SK-N-SH treated with all-trans-retinoic acid at 6 μM for 48 hours (cell line): ENCODE results near the gene NAALAD2.

Source experiments
- ATAC-seq: fragments of 200-7000 bp; cut with Tn5 transposase; 3 replicates; pipeline ENCODE4 v1.9.1; 2020; ENCODE audit warnings: mild to moderate bottlenecking, moderate library complexity
- ARNTL ChIP-seq: fragments of 450-650 bp; formaldehyde crosslinking; IDR thresholded peaks from 2 replicates; pipeline ENCODE4 v1.5.0; 2020; ENCODE audit warnings: low read depth, mild to moderate bottlenecking, moderate library complexity, borderline replicate concordance
- BACH2 ChIP-seq: fragments of 250-450 bp; sonication (Bioruptor Pico); IDR thresholded peaks from 2 replicates; pipeline ENCODE4 v1.9.0; 2021; ENCODE audit warnings: mild to moderate bottlenecking, borderline replicate concordance
- CSDC2 ChIP-seq: fragments of 250-450 bp; sonication (Bioruptor Pico); IDR thresholded peaks from 2 replicates; pipeline ENCODE4 v1.5.0; 2020; ENCODE audit warnings: mild to moderate bottlenecking, moderate library complexity
- ESRRG ChIP-seq: fragments of 250-450 bp; sonication (Bioruptor Pico); IDR thresholded peaks from 2 replicates; pipeline ENCODE4 v1.6.1; 2021; ENCODE audit warnings: mild to moderate bottlenecking
- GLIS3 ChIP-seq: fragments of 250-450 bp; sonication (Bioruptor Pico); IDR thresholded peaks from 2 replicates; pipeline ENCODE4 v1.5.0; 2020; ENCODE audit warnings: mild to moderate bottlenecking, moderate library complexity
- ISL1 ChIP-seq: fragments of 250-450 bp; sonication (Bioruptor Pico); IDR thresholded peaks from 2 replicates; pipeline ENCODE4 v2.1.2; 2022; ENCODE audit warnings: mild to moderate bottlenecking, moderate library complexity
- PATZ1 ChIP-seq: fragments of 250-450 bp; sonication (Bioruptor Pico); IDR thresholded peaks from 2 replicates; pipeline ENCODE4 v1.8.0; 2020; ENCODE audit warnings: mild to moderate bottlenecking, moderate library complexity, borderline replicate concordance
- PPARA ChIP-seq: fragments of 250-450 bp; sonication (Bioruptor Pico); IDR thresholded peaks from 2 replicates; pipeline ENCODE4 v1.5.0; 2020; ENCODE audit warnings: mild to moderate bottlenecking, borderline replicate concordance
- RARB ChIP-seq: fragments of 250-450 bp; sonication (Bioruptor Pico); IDR thresholded peaks from 2 replicates; pipeline ENCODE4 v1.8.0; 2021; ENCODE audit warnings: mild to moderate bottlenecking, moderate library complexity
- SNAI2 ChIP-seq: fragments of 250-450 bp; sonication (Bioruptor Pico); IDR thresholded peaks from 2 replicates; pipeline ENCODE4 v1.5.0; 2020; ENCODE audit warnings: mild to moderate bottlenecking, moderate library complexity
- TCF4 ChIP-seq: fragments of 250-450 bp; sonication (Bioruptor Pico); IDR thresholded peaks from 2 replicates; pipeline ENCODE4 v1.8.0; 2021; ENCODE audit warnings: mild to moderate bottlenecking, moderate library complexity, borderline replicate concordance
- TOX ChIP-seq: fragments of 250-450 bp; sonication (Bioruptor Pico); IDR thresholded peaks from 2 replicates; pipeline ENCODE4 v1.8.0; 2021; ENCODE audit warnings: mild to moderate bottlenecking, moderate library complexity, borderline replicate concordance
- ZC3H10 ChIP-seq: fragments of 250-450 bp; sonication (Bioruptor Pico); IDR thresholded peaks from 2 replicates; pipeline ENCODE4 v1.5.1; 2021; ENCODE audit warnings: mild to moderate bottlenecking, moderate library complexity
- ZFP3 ChIP-seq: fragments of 250-450 bp; sonication (Bioruptor Pico); IDR thresholded peaks from 2 replicates; pipeline ENCODE4 v1.5.0; 2020; ENCODE audit warnings: mild to moderate bottlenecking, moderate library complexity
- ZFP30 ChIP-seq: fragments of 450-650 bp; formaldehyde crosslinking; IDR thresholded peaks from 2 replicates; pipeline ENCODE4 v1.5.0; 2022; ENCODE audit warnings: mild to moderate bottlenecking, moderate library complexity
- ZNF565 ChIP-seq: fragments of 450-650 bp; formaldehyde crosslinking; conservative IDR thresholded peaks from 2 replicates; pipeline ENCODE4 v1.5.0; 2020; ENCODE audit warnings: low read depth, mild to moderate bottlenecking, moderate library complexity
- ZNF70 ChIP-seq: fragments of 450-650 bp; formaldehyde crosslinking; IDR thresholded peaks from 2 replicates; pipeline ENCODE4 v1.5.0; 2020; ENCODE audit warnings: mild to moderate bottlenecking, moderate library complexity
- ZNF8 ChIP-seq: fragments of 450-650 bp; formaldehyde crosslinking; IDR thresholded peaks from 2 replicates; pipeline ENCODE4 v1.5.0; 2020; ENCODE audit warnings: mild to moderate bottlenecking, moderate library complexity
- TF ChIP-seq, protein P1 (sequence below): fragments of 250-450 bp; sonication (Bioruptor Pico); IDR thresholded peaks from 2 replicates; pipeline ENCODE4 v1.5.1; 2020; ENCODE audit warnings: low read depth, mild to moderate bottlenecking, moderate library complexity
- TF ChIP-seq, protein P2 (sequence below): fragments of 250-450 bp; sonication (Bioruptor Pico); IDR thresholded peaks from 2 replicates; pipeline ENCODE4 v1.5.0; 2020; ENCODE audit warnings: mild to moderate bottlenecking, moderate library complexity
- TF ChIP-seq, protein P3 (sequence below): fragments of 250-450 bp; sonication (Bioruptor Pico); IDR thresholded peaks from 2 replicates; pipeline ENCODE4 v1.5.1; 2021; ENCODE audit warnings: mild to moderate bottlenecking, moderate library complexity

Gene NAALAD2

DNA sequence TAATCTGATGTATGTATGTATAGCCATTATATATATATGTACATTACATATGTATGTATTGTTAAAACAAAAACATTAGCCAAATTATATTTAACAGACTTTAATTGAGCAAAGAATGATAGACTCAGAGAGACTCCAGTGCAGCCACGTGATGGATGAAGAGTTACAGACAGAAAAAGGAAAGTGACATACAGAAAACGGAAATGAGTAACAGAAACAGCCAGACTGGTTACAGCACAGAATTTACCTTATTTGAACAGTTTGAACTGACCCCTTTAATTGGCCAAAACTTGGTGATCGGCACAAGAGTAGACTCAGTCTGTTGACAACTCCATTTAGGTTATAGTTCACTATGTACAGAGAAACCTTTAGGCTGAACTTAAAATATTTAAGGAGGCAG lies 53.4 kb downstream of the NAALAD2 start (continued):
- TF ChIP-seq, protein P1, sequence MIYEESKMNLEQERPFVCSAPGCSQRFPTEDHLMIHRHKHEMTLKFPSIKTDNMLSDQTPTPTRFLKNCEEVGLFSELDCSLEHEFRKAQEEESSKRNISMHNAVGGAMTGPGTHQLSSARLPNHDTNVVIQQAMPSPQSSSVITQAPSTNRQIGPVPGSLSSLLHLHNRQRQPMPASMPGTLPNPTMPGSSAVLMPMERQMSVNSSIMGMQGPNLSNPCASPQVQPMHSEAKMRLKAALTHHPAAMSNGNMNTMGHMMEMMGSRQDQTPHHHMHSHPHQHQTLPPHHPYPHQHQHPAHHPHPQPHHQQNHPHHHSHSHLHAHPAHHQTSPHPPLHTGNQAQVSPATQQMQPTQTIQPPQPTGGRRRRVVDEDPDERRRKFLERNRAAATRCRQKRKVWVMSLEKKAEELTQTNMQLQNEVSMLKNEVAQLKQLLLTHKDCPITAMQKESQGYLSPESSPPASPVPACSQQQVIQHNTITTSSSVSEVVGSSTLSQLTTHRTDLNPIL = no peak
- TF ChIP-seq ZNF565 (CRISPR knock-in tag) = no peak
- TF ChIP-seq ARNTL (CRISPR knock-in tag) = no peak
- no peak for TF ChIP-seq ZFP30 (CRISPR knock-in tag)
- TF ChIP-seq ZNF8 (CRISPR knock-in tag) = no peak
- TF ChIP-seq ZNF70 (CRISPR knock-in tag) = no peak
- TF ChIP-seq ZFP3 (CRISPR knock-in tag) = no peak
- TF ChIP-seq TOX (CRISPR knock-in tag) = no peak
- TF ChIP-seq ESRRG = no peak
- TF ChIP-seq PATZ1 (CRISPR knock-in tag) = no peak
- no peak for TF ChIP-seq GLIS3
- TF ChIP-seq PPARA (CRISPR knock-in tag) = no peak
- TF ChIP-seq ISL1 (CRISPR knock-in tag) = no peak
- no peak for TF ChIP-seq SNAI2
- TF ChIP-seq, all 23 proteins: peak for 0

DNA sequence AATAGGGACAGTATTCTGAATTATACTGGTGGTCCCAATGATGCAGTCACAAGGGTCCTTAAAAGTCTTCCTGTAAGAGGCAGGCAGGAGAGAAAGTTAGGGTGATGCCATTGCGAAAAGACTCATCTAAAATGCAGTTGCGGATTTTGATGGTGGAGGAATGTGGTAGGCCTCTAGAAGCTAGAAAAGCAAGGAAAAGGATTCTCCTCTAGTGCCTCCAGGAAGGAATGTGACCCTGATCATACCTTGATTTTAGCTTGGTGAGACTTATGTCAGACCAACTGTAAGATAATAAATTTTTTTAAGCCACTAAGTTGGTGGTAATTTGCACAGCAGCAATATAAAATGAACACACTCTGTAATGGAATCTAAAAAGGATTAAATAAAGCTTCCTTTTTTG lies 54.5 kb downstream of the NAALAD2 start:
- no peak for TF ChIP-seq ESRRG
- no peak for TF ChIP-seq TOX (CRISPR knock-in tag)
- TF ChIP-seq, protein P2, sequence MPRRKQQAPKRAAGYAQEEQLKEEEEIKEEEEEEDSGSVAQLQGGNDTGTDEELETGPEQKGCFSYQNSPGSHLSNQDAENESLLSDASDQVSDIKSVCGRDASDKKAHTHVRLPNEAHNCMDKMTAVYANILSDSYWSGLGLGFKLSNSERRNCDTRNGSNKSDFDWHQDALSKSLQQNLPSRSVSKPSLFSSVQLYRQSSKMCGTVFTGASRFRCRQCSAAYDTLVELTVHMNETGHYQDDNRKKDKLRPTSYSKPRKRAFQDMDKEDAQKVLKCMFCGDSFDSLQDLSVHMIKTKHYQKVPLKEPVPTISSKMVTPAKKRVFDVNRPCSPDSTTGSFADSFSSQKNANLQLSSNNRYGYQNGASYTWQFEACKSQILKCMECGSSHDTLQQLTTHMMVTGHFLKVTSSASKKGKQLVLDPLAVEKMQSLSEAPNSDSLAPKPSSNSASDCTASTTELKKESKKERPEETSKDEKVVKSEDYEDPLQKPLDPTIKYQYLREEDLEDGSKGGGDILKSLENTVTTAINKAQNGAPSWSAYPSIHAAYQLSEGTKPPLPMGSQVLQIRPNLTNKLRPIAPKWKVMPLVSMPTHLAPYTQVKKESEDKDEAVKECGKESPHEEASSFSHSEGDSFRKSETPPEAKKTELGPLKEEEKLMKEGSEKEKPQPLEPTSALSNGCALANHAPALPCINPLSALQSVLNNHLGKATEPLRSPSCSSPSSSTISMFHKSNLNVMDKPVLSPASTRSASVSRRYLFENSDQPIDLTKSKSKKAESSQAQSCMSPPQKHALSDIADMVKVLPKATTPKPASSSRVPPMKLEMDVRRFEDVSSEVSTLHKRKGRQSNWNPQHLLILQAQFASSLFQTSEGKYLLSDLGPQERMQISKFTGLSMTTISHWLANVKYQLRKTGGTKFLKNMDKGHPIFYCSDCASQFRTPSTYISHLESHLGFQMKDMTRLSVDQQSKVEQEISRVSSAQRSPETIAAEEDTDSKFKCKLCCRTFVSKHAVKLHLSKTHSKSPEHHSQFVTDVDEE (CRISPR knock-in tag) = no peak
- no peak for TF ChIP-seq CSDC2
- no peak for ATAC-seq

DNA sequence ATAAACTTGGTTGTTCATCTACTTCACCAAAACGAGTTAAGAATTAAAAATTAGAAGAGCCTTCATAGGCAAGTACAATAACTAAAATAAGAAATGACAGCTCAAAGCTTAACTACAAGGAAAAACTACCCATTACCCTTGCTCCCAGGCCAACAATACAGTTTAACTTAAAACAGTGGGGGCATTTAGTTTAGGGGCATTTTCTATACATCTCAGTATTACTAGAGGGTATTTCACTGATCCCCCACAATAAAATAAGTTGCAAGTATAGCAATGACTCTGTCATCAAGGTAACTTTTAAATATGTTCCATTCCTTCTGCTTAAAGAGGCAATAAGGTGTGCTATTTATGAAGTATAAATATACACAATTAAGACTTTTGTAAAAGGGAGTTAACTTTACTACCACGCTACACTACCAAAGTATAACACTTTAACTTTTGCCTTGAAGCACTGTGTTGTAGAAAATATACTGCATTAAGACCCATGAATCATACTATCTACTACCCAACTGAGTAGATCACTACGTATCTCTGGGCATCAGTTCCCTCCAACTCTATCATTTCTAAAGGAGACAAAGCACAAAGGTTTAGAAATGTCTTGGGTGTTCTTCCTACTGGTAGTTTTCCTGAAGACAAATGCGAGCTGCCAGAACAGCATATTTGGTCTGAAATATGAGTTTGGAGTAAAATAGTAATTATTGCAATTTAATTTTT lies 58.6 kb downstream of the NAALAD2 start:
- TF ChIP-seq BACH2 (CRISPR knock-in tag) = no peak
- TF ChIP-seq PATZ1 (CRISPR knock-in tag) = no peak
- no peak for TF ChIP-seq ZNF70 (CRISPR knock-in tag)
- TF ChIP-seq TCF4 (CRISPR knock-in tag) = no peak
- TF ChIP-seq ZNF565 (CRISPR knock-in tag) = no peak
- TF ChIP-seq GLIS3 = no peak
- TF ChIP-seq, protein P3, sequence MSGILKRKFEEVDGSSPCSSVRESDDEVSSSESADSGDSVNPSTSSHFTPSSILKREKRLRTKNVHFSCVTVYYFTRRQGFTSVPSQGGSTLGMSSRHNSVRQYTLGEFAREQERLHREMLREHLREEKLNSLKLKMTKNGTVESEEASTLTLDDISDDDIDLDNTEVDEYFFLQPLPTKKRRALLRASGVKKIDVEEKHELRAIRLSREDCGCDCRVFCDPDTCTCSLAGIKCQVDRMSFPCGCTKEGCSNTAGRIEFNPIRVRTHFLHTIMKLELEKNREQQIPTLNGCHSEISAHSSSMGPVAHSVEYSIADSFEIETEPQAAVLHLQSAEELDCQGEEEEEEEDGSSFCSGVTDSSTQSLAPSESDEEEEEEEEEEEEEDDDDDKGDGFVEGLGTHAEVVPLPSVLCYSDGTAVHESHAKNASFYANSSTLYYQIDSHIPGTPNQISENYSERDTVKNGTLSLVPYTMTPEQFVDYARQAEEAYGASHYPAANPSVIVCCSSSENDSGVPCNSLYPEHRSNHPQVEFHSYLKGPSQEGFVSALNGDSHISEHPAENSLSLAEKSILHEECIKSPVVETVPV (CRISPR knock-in tag) = no peak
- TF ChIP-seq ZFP30 (CRISPR knock-in tag) = no peak
- TF ChIP-seq PPARA (CRISPR knock-in tag) = no peak
- no peak for TF ChIP-seq ARNTL (CRISPR knock-in tag)
- TF ChIP-seq TOX (CRISPR knock-in tag) = no peak
- no peak for TF ChIP-seq ZNF8 (CRISPR knock-in tag)
- TF ChIP-seq, protein P1 = no peak
- TF ChIP-seq ISL1 (CRISPR knock-in tag) = no peak
- no peak for TF ChIP-seq CSDC2
- TF ChIP-seq, protein P2 (CRISPR knock-in tag) = no peak
- no peak for TF ChIP-seq RARB (CRISPR knock-in tag)
- TF ChIP-seq ZC3H10 (CRISPR knock-in tag) = no peak
- no peak for TF ChIP-seq ZFP3 (CRISPR knock-in tag)
- no peak for ATAC-seq
